ENCODE data around the gene WBP4. TPM values are rescaled to one million over a fixed set of nuclear protein-coding genes. Genes with fewer than 3 reads are reported as not detected.
"Not testable (repeated sequence)": the region's sequence is repeated elsewhere in the genome, so short reads cannot be mapped to it uniquely, and the experiment has no call there.

The WBP4 gene
- polyA plus RNA-seq, 3 donors = 2.8 to 3.8 (median 3.7) TPM

DNA sequence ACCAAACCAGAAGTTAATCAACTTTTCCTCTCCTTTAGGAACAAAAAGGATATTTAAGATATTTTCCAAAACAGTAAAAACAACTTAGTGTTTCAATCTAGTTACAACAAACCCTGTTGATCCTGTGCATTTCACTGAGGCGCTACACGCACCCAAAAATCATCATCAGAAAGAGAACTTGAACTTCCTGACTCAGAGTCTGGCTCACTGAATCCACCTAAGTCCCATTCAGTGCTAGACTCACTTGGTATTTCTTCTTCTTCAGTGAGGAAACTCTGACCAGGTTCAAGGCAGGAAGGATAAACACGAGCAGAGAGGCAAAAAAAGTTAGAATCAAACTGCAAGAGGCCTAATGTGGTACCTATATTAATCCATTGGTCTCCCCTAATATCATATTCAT, 69.0 kb downstream of the WBP4 start:
- TF ChIP-seq, protein P1, sequence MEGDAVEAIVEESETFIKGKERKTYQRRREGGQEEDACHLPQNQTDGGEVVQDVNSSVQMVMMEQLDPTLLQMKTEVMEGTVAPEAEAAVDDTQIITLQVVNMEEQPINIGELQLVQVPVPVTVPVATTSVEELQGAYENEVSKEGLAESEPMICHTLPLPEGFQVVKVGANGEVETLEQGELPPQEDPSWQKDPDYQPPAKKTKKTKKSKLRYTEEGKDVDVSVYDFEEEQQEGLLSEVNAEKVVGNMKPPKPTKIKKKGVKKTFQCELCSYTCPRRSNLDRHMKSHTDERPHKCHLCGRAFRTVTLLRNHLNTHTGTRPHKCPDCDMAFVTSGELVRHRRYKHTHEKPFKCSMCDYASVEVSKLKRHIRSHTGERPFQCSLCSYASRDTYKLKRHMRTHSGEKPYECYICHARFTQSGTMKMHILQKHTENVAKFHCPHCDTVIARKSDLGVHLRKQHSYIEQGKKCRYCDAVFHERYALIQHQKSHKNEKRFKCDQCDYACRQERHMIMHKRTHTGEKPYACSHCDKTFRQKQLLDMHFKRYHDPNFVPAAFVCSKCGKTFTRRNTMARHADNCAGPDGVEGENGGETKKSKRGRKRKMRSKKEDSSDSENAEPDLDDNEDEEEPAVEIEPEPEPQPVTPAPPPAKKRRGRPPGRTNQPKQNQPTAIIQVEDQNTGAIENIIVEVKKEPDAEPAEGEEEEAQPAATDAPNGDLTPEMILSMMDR (IDR thresholded peaks at IDR 0.05) = no peak
- Histone ChIP-seq H3K36me3 (replicated peaks in 1 of 2; ENCODE audit: control insufficient read depth in 1 of 2, insufficient read depth in 2 of 2, low read length in 2 of 2) (no peaks in the 10 kb centered on the region), H3K27ac (ENCODE audit: low read depth in 1 of 2, low read length in 2 of 2) (no peak overlapping the region), H3K4me2 (replicated peaks; ENCODE audit: extremely low read depth, low read length, poor library complexity, severe bottlenecking) (peak overlapping the region; percentile 12), H3K9me3 (replicated peaks in 1 of 2; ENCODE audit: control insufficient read depth in 1 of 2, insufficient read depth in 1 of 2, low read length in 2 of 2) (peaks cover 0 to 4% of the 10 kb centered on the region in 2 donors), H3K79me2 (ENCODE audit: insufficient read depth, low read length) (peaks cover 25% of the 10 kb centered on the region), H3K9ac (ENCODE audit: insufficient read depth, low read length, poor library complexity, severe bottlenecking) (no peak overlapping the region), H4K20me1 (ENCODE audit: insufficient read depth, low read length) (no peaks in the 10 kb centered on the region), H3K27me3 (ENCODE audit: control insufficient read depth in 2 of 2, insufficient read depth in 2 of 2, low read length in 2 of 2) (no peaks in the 10 kb centered on the region), H3K4me1 (ENCODE audit: control insufficient read depth in 1 of 2, insufficient read depth in 2 of 2, low read length in 2 of 2) (peaks cover 12 to 28% of the 10 kb centered on the region in 2 donors), H2AFZ (ENCODE audit: insufficient read depth, low read depth, low read length, poor library complexity, severe bottlenecking) (no peak overlapping the region), H3K4me3 (replicated peaks in 1 of 3; ENCODE audit: low read depth in 2 of 3, low read length in 3 of 3) (no peak overlapping the region)
- 90% methylated on average over 3 of the region's 3 CpGs for WGBS (ENCODE audit: insufficient coverage)
- H3K36me3 Mint-ChIP-seq = peaks cover 10 to 11% of the 10 kb centered on the region in 2 donors
- H3K27ac Mint-ChIP-seq = no peak overlapping the region
- no peak overlapping the region for H3K4me3 Mint-ChIP-seq
- H3K4me1 Mint-ChIP-seq = peaks cover 37% of the 10 kb centered on the region
- intact Hi-C loops (cut with micrococcal nuclease) = loop anchor here (5.0 kb wide), 4 partner anchors 62 to 358 kb away; partner anchors contain the start of genes KBTBD7 (in 1 of the 2), MRPS31 (in 1 of the 2), MTRF1 (in 1 of the 2) and WBP4 (in 1 of the 2)
- H3K27me3 Mint-ChIP-seq (ENCODE audit: low read depth in 3 of 3) = no peaks in the 10 kb centered on the region
- DNase-seq = no peak
- H3K9me3 Mint-ChIP-seq = peaks cover 0 to 10% (median 2%) of the 10 kb centered on the region in 7 donors

DNA sequence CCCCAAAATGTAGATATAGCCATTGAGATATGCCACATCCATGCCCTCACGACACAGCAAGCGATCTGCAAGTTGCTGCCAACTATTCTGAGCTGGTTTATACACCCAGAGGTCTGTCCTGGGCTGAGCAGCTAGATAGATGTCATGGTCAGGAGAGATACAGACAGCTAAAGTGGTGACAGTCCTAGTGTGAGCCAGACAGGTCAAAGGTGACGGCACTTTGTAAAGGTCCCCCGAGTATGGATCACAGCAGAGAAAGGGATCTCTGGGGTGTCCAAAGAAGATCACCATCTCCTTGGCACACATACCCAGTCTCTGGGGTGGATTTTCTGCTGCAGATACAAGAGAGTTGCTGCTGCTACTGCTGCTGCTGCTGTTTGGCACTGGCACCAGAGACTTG, 69.9 kb downstream of the WBP4 start:
- Mint-ChIP-seq H3K4me1 (peaks cover 37% of the 10 kb centered on the region), H3K27ac (peak overlapping the region in 1 of 7 donors; percentile 60)
- Histone ChIP-seq H3K79me2 (ENCODE audit: insufficient read depth, low read length) (peaks cover 25% of the 10 kb centered on the region), H3K4me1 (ENCODE audit: control insufficient read depth in 1 of 2, insufficient read depth in 2 of 2, low read length in 2 of 2) (peaks cover 12 to 28% of the 10 kb centered on the region in 2 donors)
- 100% methylated on average over 2 of the region's 4 CpGs for WGBS (ENCODE audit: insufficient coverage)
- not testable (repeated sequence) for DNase-seq; H3K27ac ChIP-seq (ENCODE audit: low read depth in 1 of 2, low read length in 2 of 2); H3K4me2 ChIP-seq (replicated peaks; ENCODE audit: extremely low read depth, low read length, poor library complexity, severe bottlenecking); H3K4me3 Mint-ChIP-seq; H3K9me3 ChIP-seq (replicated peaks in 1 of 2; ENCODE audit: control insufficient read depth in 1 of 2, insufficient read depth in 1 of 2, low read length in 2 of 2); H3K9me3 Mint-ChIP-seq; H3K27me3 ChIP-seq (ENCODE audit: control insufficient read depth in 2 of 2, insufficient read depth in 2 of 2, low read length in 2 of 2); H3K27me3 Mint-ChIP-seq (ENCODE audit: low read depth in 3 of 3); H3K9ac ChIP-seq (ENCODE audit: insufficient read depth, low read length, poor library complexity, severe bottlenecking); H3K36me3 ChIP-seq (replicated peaks in 1 of 2; ENCODE audit: control insufficient read depth in 1 of 2, insufficient read depth in 2 of 2, low read length in 2 of 2); H4K20me1 ChIP-seq (ENCODE audit: insufficient read depth, low read length); H2AFZ ChIP-seq (ENCODE audit: insufficient read depth, low read depth, low read length, poor library complexity, severe bottlenecking); H3K4me3 ChIP-seq (replicated peaks in 1 of 3; ENCODE audit: low read depth in 2 of 3, low read length in 3 of 3); H3K36me3 Mint-ChIP-seq
- intact Hi-C loops (cut with micrococcal nuclease) = loop anchor here (5.0 kb wide), 4 partner anchors 61 to 359 kb away; partner anchors contain the start of genes KBTBD7 (in 1 of the 2), MRPS31 (in 1 of the 2), MTRF1 (in 1 of the 2) and WBP4 (in 1 of the 2)

DNA sequence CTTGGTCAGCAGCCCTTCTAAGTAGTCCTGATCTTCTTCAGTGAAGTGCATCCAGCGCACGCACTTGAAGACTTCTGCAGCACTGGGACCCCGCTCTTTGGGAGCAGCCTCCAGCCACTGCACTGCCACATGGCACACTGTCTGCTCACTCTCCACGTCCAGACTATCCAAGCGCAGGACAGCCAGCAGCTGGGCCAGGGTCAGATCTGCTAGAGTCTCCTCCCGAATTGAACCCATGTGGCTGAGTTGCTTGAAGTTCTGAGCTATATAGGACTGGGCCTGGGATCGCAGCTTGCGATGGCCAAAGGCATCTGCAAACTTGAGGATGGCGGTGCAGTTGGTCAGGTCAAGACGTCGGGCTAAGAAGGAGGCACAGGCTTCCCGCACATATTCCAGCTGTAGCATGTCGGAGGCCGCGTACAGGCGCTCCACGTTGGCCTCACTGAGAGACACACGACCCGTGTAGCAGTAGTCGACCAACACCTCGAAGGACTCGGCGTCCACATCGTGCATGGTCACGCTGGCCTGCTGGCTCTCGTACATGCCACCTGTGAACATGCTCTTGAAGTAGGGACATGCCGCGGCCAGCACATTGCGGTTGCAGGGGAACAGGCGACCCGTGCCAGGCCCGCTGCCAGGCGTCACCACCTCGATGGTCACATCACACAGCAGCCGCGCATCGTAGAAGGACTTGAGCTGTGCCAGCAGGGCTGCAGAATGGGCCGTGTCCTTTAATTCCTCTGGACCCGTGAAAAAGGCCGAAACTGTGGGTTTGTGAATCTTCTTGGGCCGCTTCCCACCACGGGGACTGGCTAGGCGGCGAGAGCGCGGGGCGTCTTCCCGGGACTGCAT, 70.6 kb downstream of the WBP4 start:
- Mint-ChIP-seq H3K27ac (peak overlapping the region; percentile 84 to 91 (median 89)), H3K4me1 (peaks cover 37% of the 10 kb centered on the region), H3K4me3 (peak overlapping the region; percentile 97 to 99)
- peak overlapping the region; percentile 51 to 87 for H3K27ac ChIP-seq (ENCODE audit: low read depth in 1 of 2, low read length in 2 of 2)
- not testable (repeated sequence) for H3K27me3 Mint-ChIP-seq (ENCODE audit: low read depth in 3 of 3); H3K36me3 ChIP-seq (replicated peaks in 1 of 2; ENCODE audit: control insufficient read depth in 1 of 2, insufficient read depth in 2 of 2, low read length in 2 of 2); H3K27me3 ChIP-seq (ENCODE audit: control insufficient read depth in 2 of 2, insufficient read depth in 2 of 2, low read length in 2 of 2); H3K9me3 Mint-ChIP-seq; H3K36me3 Mint-ChIP-seq; H3K9me3 ChIP-seq (replicated peaks in 1 of 2; ENCODE audit: control insufficient read depth in 1 of 2, insufficient read depth in 1 of 2, low read length in 2 of 2); H4K20me1 ChIP-seq (ENCODE audit: insufficient read depth, low read length)
- peak overlapping the region; percentile 84 for H3K4me2 ChIP-seq (replicated peaks; ENCODE audit: extremely low read depth, low read length, poor library complexity, severe bottlenecking)
- DNase-seq = peak in 1 of 3 donors; percentile 3
- H2AFZ ChIP-seq (ENCODE audit: insufficient read depth, low read depth, low read length, poor library complexity, severe bottlenecking) = peak overlapping the region; percentile 96
- H3K4me3 ChIP-seq (replicated peaks in 1 of 3; ENCODE audit: low read depth in 2 of 3, low read length in 3 of 3) = peak overlapping the region; percentile 60 to 82 (median 65)
- intact Hi-C loops (cut with micrococcal nuclease) = loop anchor here (5.0 kb wide), 4 partner anchors 60 to 360 kb away; partner anchors contain the start of genes KBTBD7 (in 1 of the 2), MRPS31 (in 1 of the 2), MTRF1 (in 1 of the 2) and WBP4 (in 1 of the 2)
- H3K79me2 ChIP-seq (ENCODE audit: insufficient read depth, low read length) = peaks cover 25% of the 10 kb centered on the region
- peak overlapping the region; percentile 76 for H3K9ac ChIP-seq (ENCODE audit: insufficient read depth, low read length, poor library complexity, severe bottlenecking)
- WGBS (ENCODE audit: insufficient coverage) = 31% methylated on average over 35 of the region's 48 CpGs
- H3K4me1 ChIP-seq (ENCODE audit: control insufficient read depth in 1 of 2, insufficient read depth in 2 of 2, low read length in 2 of 2) = peaks cover 12 to 28% of the 10 kb centered on the region in 2 donors
